GM19023 (cell line): ENCODE data around the gene ZNF408.
"Not testable (repeated sequence)": the region's sequence is repeated elsewhere in the genome, so short reads cannot be mapped to it uniquely, and the experiment has no call there.

Experiments
- ATAC-seq: cut with Tn5 transposase; IDR thresholded peaks from one replicate; pipeline ENCODE4 v1.9.1; 2021; ENCODE audit warnings: mild to moderate bottlenecking, moderate library complexity; ENCODE audit not compliant: unreplicated experiment

Gene ZNF408

DNA sequence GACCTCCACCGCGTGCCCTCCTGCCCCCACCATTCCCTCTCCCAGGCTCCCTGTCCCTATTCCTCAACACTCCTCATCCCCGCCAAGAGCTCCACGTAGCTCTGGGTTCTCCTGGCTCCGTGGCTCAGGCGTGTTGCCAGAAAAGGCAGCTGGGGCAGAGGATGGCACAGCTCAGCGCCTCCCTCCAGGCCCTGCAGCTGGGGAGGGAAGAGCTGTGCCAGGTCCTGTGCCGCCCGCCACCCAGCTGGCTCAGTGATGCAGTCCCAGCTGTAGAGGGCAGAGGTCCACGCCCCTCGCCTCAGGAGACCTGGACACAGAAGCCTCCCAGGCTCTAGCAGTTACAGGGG is 4.6 kb upstream of the ZNF408 start:
- ATAC-seq, result no peak

DNA sequence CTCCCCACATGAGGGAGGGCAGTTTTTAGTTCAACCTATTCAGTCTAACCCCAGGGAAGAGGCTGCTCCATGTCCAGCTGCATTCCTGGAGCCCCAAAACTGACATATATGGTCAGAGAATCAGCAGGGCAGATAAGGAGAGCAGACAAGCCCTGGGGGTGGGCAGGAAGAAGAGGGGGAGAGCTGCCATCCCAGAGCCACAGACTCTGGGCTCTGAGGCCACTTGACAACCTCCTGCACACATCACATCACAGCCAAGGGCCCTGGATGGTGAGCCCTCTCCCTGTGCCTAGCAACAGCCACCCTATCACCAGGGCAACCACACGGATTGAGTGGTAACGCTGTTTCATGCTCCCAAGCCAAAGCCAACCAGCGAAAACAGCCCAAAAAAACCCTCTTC is 3.5 kb upstream of the ZNF408 start:
- no peak for ATAC-seq

DNA sequence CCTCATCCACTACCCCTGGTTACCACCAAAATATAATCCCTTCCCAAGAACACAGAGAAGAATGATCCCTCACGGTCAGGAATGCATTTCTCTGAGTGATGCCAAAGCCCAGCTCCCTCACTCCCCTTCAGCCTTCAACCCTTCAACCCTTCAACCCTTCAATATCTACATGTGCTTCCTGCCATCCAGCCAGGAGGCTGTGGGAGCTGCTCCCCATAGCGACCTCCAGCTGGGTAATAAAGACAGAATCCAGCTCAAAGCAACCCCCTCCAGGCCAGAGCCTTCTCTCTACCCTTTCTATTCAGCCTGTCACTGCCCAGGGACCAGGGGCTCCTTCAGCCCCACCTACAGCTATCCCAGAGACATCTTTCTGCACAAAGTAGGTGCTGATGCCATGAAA is 3.1 kb upstream of the ZNF408 start:
- ATAC-seq, result no peak

DNA sequence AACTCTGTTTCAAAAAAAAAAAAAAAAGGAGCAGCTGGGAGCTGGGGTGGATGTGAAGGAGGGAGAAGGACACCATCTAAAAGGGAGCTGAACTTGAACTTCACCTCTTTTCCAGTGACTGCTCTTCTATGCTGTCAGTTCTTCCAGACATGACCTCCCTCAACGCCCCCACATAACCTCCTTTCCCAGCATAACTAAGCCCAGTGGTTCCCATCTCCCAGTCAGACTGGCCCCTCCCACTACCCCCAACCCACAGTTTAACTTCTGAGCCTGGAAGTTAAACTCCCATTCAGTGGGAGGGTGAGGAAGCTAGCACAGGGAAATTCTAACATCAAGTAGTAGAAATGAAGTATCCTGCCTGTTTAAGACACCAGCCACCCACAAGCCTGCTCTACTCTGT is 2.2 kb upstream of the ZNF408 start:
- ATAC-seq, result no peak

DNA sequence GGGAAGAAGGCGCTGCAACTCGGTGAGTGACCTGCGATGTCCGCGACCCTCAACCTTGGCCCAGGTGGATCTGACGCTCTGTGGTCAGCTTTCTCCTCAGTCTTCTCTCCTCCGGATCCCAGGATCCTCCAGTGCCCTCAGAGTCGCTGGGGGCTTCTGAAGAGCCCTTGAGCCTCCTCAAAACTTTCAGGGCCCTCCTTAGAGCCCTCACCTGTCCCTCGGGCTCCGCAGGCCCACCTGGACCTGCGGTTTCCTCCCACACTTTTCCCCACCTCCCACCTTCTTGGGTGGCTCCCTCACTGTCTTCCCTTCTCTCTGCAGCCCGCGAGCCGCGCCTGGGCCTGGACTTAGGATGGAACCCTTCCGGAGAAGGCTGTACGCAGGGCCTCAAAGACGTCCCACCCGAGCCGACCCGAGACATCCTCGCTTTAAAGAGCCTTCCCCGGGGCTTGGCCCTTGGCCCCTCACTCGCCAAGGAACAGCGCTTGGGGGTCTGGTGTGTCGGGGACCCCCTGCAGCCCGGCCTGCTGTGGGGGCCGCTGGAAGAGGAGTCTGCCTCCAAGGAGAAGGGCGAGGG is 335 bp downstream of the ZNF408 start:
- no peak for ATAC-seq

DNA sequence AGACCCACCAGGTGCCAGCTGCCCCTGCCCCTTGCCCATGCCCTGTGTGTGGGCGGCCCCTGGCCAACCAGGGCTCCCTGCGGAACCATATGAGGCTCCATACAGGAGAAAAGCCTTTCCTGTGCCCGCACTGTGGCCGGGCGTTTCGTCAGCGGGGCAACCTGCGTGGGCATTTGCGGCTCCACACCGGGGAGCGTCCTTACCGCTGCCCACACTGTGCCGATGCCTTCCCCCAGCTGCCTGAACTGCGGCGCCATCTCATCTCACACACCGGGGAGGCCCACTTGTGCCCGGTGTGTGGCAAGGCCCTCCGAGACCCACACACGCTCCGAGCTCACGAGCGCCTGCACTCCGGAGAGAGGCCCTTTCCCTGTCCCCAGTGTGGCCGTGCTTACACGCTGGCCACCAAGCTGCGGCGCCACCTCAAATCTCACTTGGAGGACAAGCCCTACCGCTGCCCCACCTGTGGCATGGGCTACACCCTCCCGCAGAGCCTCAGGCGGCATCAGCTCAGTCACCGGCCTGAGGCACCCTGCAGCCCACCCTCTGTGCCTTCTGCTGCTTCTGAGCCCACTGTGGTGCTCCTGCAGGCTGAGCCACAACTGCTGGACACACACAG is 4.3 kb downstream of the ZNF408 start:
- ATAC-seq, result no peak

DNA sequence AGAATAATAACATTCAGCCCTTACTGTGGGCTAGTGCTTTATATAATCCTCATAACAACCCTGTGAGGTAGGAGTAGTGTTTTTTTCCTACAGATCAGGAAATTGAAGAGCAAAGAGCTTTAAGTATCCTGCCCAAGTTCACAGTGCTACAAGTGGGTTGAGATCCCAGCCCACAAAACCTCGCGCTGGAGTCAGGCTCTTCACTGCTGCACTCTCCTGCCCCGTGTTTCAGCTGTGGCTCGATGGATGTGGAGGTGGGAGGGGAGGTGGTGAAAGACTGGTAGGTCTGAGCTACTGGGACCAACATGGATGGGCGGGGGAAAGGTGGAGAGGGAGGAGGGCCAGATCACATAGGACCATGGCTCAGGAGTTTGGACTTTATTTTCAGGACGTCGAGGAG is 6.1 kb downstream of the ZNF408 start:
- ATAC-seq, result no peak

DNA sequence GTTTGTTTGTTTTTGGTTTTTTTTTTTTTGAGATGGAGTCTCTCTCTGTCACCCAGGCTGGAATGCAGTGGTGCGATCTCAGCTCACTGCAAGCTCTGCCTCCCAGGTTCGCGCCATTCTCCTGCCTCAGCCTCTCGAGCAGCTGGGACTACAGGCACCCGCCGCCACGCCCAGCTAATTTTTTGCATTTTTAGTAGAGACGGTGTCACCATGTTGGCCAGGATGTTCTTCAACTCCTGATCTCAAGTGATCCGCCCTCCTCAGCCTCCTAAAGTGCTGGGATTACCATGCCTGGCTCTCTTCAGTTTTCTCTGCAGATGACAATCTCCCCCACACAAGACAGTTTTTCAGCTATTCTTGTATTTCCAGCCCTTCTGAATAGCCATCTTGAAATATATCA is 8.5 kb downstream of the ZNF408 start:
- not testable (repeated sequence) for ATAC-seq

DNA sequence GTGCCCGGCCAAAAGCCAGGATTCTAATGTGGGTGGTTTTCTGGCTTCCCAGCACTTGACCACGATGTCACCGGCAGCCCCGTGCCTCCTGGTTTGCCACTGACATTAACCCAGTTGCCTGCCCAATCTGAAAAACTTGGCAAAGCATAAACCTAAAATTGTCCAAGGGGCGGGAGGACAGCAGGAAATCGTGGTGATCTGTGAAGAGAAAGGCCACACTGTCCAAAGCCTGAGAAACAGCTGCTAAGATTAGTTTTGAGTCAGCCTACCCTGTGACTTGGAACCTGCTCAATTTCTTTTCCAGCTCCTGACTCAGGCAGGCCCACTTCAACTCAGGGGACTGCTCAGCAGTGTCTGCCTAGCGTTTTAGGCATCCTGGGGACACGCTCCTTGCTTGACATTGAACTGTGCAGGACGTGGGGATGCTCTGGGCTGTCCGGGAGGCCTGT is 10.0 kb downstream of the ZNF408 start:
- no peak for ATAC-seq

DNA sequence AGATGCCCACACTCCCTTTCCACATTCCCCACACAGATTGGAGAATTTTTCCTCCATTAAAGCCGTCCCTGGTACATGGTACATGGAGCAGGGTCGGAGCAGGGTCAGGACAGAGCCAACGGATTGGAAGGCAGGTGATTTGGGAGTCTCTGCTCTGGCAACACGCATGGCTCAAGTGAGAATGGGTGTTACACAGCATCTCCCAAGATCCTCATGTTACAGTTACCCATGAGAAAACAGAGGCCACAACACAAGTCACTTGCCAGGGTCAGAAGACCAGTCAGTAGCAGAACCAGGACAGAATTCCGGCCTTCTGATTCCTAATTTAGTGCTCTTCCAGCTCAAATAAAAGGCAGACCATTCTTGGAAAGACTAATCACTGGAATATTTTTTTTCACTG is 10.5 kb downstream of the ZNF408 start:
- ATAC-seq, result no peak

DNA sequence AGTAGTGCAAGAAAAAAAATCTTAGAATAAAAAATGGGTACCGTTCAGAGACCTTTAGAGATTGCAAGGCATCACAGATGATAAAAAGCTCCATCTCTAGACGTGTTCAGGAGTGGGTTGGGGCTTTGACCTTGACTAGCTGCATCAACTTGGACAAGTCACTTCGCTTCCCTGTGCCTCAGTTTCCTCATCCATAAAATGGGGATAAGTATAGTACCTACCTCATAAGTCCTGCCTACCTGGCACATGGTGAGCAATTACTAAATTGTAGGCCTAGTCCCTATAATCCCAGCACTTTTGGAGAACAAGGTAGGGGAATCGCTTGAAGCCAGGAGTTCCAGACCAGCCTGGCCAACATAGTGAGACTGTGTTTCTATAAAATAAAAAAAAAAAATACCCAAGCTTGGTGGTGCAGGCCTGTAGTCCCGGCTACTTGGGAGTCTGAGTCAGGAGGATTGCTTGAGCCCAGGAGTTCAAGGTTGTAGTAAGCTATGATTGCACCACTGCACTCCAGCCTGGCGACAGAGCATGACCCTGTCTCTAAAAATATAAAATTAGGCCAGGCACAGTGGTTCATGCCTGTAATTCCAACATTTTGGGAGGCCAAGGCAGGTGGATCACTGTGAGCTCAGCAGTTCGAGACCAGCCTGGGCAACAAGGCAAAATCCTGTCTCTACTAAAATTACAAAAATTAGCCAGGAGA is 12.2 kb downstream of the ZNF408 start:
- no peak for ATAC-seq

DNA sequence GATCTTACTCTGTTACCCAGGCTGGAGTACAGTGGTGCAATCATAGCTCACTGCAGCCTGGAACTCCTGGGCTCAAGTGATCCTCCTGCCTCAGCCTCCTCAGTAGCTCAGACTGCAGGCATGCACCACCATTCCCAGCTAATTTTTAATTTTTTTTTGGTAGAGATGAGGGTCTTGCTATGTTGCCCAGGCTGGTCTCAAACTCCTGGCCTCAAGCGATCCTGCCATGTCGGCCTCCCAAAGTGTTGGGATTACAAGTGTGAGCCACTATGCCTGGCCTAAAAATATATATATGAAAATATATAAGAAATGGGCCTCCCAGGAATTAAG is 17.0 kb downstream of the ZNF408 start:
- ATAC-seq, result not testable (repeated sequence)

DNA sequence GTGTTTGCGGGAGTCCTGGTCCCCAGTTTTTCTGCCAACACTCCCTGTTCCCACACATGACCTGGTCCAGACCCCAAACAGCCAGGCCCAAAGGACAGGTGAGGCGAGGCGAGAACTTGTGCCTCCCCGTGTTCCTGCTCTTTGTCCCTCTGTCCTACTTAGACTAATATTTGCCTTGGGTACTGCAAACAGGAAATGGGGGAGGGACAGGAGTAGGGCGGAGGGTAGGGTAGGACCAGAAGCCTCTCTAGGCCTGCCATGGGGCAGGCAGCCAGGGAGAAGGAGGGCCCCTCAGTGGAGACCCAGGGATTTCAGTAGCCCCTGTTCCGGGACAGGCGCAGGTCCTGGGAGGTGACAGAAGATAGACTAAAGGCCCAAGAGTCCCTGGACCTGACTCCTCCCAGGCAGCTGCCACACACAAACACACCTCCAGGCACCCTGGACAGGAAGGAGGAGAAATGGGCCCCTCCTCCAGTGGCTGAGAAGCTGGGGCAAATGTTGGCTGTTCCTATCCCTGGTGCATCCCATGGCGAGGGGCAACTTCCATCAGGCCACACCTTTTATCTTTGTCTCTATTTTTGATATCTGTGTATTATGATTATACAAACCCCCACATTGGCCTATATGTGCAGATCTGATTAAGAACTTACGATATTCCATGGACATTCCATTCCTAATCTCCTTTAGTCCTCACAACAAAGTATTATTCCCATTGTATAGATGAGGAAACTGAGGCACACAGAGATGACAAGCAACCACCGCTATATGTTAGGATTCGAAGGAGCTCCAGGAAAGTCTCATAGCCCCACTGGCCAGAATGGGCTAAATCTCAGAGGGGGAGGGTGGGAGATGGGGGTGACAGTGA is 17.6 kb downstream of the ZNF408 start:
- ATAC-seq, result no peak

DNA sequence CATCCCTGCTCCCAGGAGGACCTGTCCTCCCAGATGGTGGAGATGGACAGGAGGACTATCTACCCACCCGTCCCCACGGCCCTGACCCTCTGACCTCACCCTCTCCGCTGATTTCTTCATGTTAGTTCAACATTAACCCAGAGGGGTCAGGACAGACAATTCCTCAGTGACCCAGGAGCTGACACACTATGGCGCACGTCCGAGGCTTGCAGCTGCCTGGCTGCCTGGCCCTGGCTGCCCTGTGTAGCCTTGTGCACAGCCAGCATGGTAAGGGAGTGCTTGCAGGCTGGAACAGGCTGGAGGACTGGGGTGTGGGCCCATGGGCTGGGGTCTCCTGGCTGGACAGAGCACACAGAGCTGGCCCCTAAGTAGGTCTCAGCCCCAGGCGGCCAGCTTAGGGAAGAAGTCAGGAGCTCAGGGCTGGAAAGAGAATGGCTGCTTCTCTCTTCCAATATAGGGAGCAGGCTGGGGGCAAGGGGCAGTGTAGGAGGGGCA is 18.3 kb downstream of the ZNF408 start, which contains the start of gene F2:
Gene F2, plus strand, starts transcription at position 166 of the 495 bp plus-strand sequence. Its CDS starts 23 bp downstream, at position 189.
- no peak for ATAC-seq

DNA sequence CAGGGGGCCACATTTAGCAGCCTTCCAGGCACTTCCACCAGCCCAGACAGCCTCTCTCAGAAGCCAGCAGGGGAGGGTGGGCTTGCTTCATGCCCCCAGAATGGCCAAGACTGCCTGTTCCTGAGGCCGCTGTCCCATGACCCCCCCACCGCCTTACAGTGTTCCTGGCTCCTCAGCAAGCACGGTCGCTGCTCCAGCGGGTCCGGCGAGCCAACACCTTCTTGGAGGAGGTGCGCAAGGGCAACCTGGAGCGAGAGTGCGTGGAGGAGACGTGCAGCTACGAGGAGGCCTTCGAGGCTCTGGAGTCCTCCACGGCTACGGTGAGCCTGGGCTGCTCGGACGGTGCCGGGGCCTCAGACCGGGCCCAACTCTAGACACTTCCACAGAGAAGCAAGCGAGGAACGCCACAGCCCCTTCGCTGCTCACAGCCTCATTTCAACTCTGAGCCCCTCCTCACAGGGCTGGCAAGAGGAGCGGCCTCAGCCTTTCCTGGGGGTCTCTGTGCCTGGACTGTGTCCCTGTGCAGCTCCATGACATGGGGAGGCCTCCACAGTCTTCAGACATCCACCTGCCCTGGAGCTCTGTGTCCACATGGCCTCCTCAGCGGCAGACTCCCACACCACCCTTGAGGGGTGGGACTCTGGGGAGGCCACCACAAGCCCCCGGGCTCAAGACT is 18.9 kb downstream of the ZNF408 start:
- ATAC-seq, result no peak

DNA sequence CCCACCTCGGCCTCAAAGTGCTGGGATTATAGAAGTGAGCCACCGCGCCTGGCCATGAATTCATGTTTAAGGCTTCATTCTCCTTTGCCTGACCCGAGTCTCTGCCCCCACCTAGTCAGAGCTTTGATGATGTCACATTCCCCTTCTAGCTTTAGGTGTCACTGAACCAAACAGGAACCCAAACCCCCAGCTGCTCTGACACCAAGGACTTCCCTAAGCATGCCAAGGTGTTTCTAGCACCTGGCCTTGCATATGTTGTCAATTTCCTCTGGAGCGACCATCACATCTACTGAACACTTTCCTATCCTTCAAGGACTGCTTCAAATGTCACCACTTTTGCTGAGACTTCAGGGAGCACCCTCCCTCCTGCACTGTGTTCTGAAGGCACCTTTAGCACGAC is 20.5 kb downstream of the ZNF408 start:
- ATAC-seq, result no peak

DNA sequence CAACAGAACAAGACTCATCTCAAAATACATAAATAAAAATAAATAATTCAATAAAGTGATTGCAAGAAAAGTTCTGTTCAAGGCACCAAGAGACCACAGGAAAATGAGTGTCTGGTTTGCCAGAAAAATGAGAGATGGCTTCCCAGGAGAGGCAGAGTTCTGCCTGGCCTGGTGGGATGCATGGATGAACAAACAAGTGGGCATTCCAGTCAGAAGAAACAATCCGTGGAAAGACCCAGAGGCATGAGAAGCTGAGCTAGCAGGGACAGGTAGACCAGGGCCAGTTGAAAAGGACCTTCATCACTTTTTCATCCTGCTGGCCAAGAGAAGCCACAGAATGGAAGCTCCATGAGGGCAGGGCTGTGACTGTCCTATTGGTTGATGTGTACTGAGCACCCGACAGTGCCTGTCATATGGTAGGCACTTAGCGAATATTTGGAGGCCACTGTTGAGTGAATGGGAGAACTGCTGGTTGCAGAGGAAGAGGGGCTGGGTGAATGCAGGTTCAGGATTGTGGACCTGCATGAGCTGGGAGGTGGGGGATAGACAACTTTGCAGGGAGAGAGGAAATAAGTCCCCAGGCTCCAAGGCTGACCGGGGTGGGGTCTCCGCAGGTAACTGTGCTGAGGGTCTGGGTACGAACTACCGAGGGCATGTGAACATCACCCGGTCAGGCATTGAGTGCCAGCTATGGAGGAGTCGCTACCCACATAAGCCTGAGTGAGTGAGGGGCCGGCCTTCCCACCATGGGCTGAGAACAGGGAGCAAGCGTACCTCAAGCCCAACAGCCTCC is 21.9 kb downstream of the ZNF408 start:
- ATAC-seq, result no peak

DNA sequence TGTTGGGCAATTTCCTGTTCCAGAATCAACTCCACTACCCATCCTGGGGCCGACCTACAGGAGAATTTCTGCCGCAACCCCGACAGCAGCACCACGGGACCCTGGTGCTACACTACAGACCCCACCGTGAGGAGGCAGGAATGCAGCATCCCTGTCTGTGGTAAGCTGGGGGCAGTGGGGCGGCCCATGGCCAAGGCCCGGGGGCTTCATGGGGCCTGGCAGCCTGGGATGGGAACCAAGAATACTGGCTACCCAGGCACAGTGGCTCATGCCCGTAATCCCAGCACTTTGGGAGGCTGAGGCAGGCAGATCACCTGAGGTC is 22.5 kb downstream of the ZNF408 start:
- ATAC-seq, result no peak

DNA sequence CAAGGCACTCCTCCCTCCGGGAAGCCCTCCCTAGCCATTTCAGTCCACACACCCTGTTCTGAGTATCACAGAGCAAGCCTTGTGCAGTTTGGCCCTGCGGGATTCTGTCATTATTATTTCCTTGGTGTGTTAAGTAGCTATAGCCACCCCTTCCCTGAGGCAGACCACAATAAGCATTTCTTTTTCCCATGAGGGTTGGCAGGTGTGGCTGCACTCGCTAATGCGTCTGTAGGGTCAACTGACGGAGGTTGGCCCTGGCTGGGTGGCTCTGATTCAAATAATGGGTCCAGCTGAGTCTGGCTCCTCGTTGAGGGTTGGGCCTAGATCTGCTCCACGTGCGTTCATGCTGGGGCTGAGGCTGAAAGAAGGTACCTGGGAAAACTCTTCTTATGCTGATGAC is 23.3 kb downstream of the ZNF408 start:
- ATAC-seq, result no peak
